ENCODE data around the gene KLC1.

The KLC1 gene

GRCh38 chr14:103706551-103707328 is 77.7 kb downstream of the KLC1 start:
- no peak for DNase-seq

DNA sequence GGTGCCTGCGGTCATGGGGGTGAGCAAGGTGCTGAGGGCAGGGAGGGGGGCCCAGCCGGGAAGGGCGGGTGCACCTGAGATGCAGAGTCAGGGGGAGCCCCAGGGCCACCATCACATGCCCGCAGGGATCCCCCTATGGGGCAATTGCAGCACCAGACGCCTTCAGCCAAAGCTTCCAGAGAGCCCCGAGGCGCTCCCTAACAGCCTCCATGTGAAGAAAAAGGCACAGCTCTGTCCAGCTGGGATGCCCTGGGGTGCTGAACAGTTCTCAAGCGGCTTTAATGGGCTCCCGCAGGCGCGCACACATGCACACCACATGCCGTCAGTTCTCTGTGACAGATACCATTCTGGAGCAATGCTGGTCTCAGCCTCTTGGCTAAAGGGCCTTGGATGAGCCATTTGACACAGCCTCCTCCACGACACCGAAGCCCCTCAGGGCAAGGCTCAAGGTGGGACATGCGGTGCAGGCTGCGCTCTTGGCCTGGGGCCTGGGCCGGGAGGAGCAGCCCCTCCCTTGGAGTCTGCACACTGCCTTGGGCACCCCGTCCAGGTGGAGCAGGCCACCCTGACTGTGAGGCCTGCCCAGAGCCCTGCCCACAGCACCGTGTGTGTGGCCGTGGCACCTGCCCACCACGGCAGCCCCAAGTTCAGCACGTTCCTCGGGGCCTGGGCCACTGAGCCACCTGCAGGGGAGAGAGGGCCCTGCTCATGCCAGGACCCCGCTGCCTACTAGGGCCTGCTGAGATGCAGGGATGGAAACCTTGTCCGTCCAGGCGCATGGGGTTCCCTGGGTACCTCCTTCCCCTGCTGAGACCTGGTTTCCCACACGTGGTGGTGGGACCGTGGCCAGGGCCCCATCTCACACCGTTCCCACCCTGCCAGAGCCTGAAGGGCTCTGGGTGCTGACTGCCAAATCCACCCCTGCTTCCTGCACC is 78.6 kb downstream of the KLC1 start:
- DNase-seq = no peak

GRCh38 chr14:103708750-103709187 is 79.8 kb downstream of the KLC1 start:
- no peak for DNase-seq

- DNase-seq = no peak
Observed at GRCh38 chr14:103709814-103710213, 80.8 kb downstream of the KLC1 start.

GRCh38 chr14:103710771-103711377 is 81.9 kb downstream of the KLC1 start:
- no peak for DNase-seq

DNA sequence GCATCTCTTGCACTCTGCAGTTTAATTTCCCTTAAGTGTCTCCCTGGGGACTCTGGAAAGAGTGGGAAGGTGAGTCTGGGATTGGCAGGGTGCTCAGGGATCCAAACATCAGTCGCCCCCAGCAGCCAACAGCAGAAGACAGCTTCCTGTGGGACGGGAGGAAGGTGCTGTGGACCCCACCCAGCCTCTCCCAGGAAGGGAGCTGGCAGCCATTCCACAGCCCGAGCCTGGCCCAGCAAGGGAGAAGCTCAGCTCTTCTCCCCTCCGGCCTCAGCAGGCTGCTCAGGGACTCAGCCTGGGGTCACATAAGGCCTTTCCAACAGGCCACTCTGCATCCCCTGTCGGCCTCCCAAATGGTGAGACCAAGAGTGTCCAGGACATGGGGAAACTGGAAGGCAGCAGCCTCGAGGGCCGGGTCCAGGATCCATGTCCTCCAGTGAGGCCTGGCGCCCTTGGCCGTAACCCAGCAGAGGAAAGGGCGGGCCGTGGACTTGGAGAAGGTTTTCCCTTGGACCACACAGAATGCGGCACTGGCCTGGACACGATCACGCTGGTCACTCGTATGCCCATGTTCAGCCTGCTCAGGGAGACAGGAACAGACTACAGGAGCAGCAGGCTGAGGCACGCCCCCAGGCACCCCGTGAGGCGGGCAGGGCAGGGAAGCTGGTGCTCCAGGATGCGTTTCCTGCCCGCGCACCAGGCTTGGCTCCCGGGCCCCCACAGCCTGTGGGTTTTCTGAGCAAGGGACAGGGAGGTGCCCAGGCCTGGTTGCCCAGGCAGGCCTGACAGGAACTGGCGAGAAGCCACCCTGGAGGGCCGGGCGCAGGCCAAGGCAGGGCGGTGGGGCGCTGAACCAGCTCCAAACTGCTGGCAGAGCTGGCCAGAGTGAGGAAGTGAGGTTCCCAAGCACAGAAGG is 82.8 kb downstream of the KLC1 start:
- DNase-seq = no peak

- no peak for DNase-seq
Observed at GRCh38 chr14:103712633-103713247, 83.7 kb downstream of the KLC1 start.

- no peak for DNase-seq
Observed at GRCh38 chr14:103713304-103714062, 84.5 kb downstream of the KLC1 start.

- DNase-seq = no peak
Observed at GRCh38 chr14:103714063-103714724, 85.2 kb downstream of the KLC1 start.

- peak; percentile 99 for DNase-seq
Observed at GRCh38 chr14:103715052-103716000, 86.3 kb downstream of the KLC1 start, which contains the start of the genes XRCC3 and ZFYVE21. TSS of gene XRCC3 (minus strand) at chr14:103715451. CDS start at chr14:103711087, 4,364 bp downstream. TSS of gene ZFYVE21 (plus strand) at chr14:103715810. CDS start at chr14:103715842, 32 bp downstream.

- no peak for DNase-seq
Observed at GRCh38 chr14:103716091-103716801, 87.2 kb downstream of the KLC1 start.

DNA sequence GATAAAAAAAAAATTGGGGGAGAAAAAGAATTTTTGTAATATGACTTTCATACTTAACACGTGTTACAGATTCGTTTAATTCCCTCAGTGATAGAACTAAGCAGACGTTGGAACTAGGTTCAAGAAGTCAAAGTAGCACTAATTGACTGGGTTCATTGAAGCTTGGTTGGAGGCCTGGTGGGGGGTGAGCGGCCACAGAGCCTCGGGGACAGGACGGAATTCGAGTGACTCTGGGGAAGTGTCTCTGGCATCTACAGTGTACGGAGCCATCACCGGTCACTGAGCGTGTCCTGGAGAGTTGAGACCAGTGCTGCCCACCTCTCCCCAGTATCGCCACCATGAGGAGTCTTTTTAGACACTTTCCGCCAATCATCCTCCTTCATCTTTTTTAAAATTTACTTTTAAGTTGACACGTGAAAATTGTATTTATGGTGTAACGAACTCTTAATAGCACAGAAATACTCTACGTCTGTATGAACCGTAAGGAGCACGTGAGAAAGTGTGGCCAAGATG is 87.9 kb downstream of the KLC1 start:
- no peak for DNase-seq

DNA sequence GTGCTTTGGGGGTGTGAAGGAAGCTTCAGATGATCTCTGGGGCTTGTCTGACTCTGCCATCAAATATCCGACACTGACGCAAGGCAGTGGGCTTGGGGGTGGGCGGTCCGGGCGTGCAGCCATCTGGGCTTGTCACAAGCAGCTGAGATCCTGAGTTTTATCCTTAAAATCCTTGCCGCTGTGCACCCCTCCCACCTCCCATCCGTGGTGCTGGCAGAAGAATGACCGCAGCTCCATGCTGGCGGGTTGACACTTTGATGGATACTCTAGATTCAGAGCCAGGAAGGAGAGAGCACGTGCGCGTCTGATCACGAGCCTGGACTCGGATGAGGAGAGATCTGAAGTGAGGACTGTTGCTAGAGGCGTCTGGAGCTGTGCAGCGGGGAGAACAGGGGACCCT is 89.6 kb downstream of the KLC1 start:
- DNase-seq = no peak

- DNase-seq = no peak
Observed at GRCh38 chr14:103719751-103720150, 90.7 kb downstream of the KLC1 start.

DNA sequence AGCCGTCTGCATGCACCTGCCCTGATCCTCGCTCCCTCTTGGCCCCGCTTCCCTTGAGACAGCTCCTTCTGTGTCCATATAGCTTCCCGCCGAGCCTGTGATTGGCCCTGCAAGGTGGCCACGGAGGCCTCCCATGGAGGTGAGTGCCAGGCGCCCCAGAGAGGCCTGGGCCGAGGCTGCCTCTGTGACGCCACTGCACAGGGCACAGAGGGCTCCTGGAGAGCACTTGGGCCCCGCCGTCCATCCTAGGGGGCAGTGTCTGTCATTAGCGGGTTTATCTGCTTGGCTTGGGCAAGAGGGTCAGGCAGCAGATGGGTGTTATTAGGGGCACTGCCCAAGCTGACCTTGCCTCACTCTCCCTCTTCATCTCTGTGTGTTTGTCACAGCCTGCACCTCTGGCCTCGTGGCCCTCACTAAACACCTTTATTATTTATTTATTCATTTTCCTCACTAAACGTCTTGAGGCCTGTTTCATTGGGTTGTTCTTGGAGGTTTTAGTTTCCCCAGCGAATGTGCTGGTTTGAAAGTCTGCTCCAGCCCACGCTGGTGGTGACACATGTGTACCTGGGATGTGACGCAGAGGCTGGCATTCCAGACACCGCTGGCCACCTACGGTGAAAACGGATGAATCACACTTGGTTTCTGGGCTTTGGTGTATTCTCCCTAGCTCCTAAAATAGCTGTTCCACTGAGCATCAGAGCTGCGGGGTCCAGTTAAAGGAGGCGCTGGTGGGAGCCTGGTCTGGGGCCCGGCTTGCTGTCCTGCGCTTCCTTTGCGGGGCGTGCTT is 92.5 kb downstream of the KLC1 start:
- no peak for DNase-seq

GRCh38 chr14:103723748-103724081 is 94.7 kb downstream of the KLC1 start:
- no peak for DNase-seq

GRCh38 chr14:103724116-103724515 is 95.1 kb downstream of the KLC1 start:
- DNase-seq = no peak
